Esophagus squamous epithelium (tissue), 4 donors: ENCODE results near the gene CINP.

Experiments
- CTCF ChIP-seq, 6 experiments: fragments of 450-650 bp in 4 of 6; fragments of 200-600 bp in 2 of 6; sonication (generic) in 2 of 6; IDR thresholded peaks; one replicate each; pipeline ENCODE4 v1.5.1; 2016 to 2019; ENCODE audit warnings: antibody characterized with exemption in 6 of 6, mild to moderate bottlenecking in 4 of 6, moderate library complexity in 4 of 6
- POLR2A ChIP-seq, 4 donors: fragments of 450-650 bp; IDR thresholded peaks; one replicate each; pipeline ENCODE4 v1.6.1; 2017; ENCODE audit warnings: antibody characterized with exemption in 4 of 4, mild to moderate bottlenecking in 4 of 4, moderate library complexity in 3 of 4

- TF ChIP-seq CTCF (IDR thresholded peaks at IDR 0.05) (no peak), POLR2A (IDR thresholded peaks at IDR 0.05) (no peak)
Observed at GRCh38 chr14:102394717-102395375, 32.2 kb upstream of the CINP start.
